Measurements from ENCODE around the gene C4orf46.

Gene C4orf46

GRCh38 chr4:158652920-158653319, 18.8 kb downstream of the C4orf46 start:
- DNase-seq (ENCODE audit: low read depth in 2 of 2): no peak

- no peak for DNase-seq (ENCODE audit: low read depth in 2 of 2)
Measured at GRCh38 chr4:158649111-158649680, 22.5 kb downstream of the C4orf46 start.

GRCh38 chr4:158644760-158645159, 26.9 kb downstream of the C4orf46 start:
- DNase-seq (ENCODE audit: low read depth in 2 of 2): no peak

- DNase-seq (ENCODE audit: low read depth in 2 of 2): no peak
Measured at GRCh38 chr4:158644356-158644755, 27.3 kb downstream of the C4orf46 start.

GRCh38 chr4:158636619-158637018, 35.1 kb downstream of the C4orf46 start:
- no peak for DNase-seq (ENCODE audit: low read depth in 2 of 2)

- no peak for DNase-seq (ENCODE audit: low read depth in 2 of 2)
Measured at GRCh38 chr4:158630893-158631292, 40.8 kb downstream of the C4orf46 start.

- DNase-seq (ENCODE audit: low read depth in 2 of 2): no peak
Measured at GRCh38 chr4:158625544-158625943, 46.1 kb downstream of the C4orf46 start.

GRCh38 chr4:158624889-158625478, 46.7 kb downstream of the C4orf46 start:
- no peak for DNase-seq (ENCODE audit: low read depth in 2 of 2)

GRCh38 chr4:158622251-158622650, 49.4 kb downstream of the C4orf46 start:
- DNase-seq (ENCODE audit: low read depth in 2 of 2): no peak

GRCh38 chr4:158621729-158622128, 50.0 kb downstream of the C4orf46 start:
- no peak for DNase-seq (ENCODE audit: low read depth in 2 of 2)

GRCh38 chr4:158617956-158618355, 53.7 kb downstream of the C4orf46 start:
- DNase-seq (ENCODE audit: low read depth in 2 of 2): no peak
